ENCODE results near the gene KANSL2. TPM values are rescaled to one million over a fixed set of nuclear protein-coding genes. Genes with fewer than 3 reads are reported as not detected.

KANSL2 gene
- total and polyA plus RNA-seq, 2 of the 4 experiments (the other 2 are of a cell fraction), result 25.2 to 47.5 TPM

DNA sequence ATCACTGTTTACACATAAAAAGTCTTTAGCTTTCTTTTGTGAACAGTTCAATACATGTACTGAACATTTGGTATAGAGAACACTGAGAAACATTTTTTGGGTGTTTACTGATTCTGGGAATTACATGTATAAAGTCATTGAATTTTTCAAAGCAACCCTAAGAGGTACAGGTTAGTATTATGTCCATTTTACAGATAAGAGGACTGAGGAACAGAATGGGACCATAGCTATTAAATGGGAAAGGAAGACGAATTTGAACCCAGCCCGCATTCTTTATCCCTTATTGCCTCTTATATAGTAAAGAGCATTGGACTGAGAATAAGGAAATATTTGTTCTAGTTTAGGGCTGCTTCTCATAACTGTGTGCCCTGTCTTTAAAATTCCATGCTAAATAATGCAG, 889 bp upstream of the KANSL2 start:
- BruUV-seq (replicated peaks), result no TSS peak
- CTCF ChIA-PET, result interaction anchor here (0.7 to 0.8 kb wide), 3 partner anchors 9 to 54 kb away, joined by 3 read pairs; no protein-coding TSS in a partner anchor
- WGBS, 2 experiments (ENCODE audit: extremely low coverage in 2 of 2, insufficient read length in 1 of 2), result no CpG with 5 or more reads among the region's 2 CpGs

More for the DNA sequence above, 889 bp upstream of the KANSL2 start:
- Histone ChIP-seq H3K23ac (ENCODE audit: low read depth, low read length) (no peak overlapping the region), H4K5ac (ENCODE audit: low read depth, low read length) (no peak overlapping the region), H3K14ac (replicated peaks; ENCODE audit: low read depth, low read length) (no peak overlapping the region), H3K9me1 (ENCODE audit: insufficient read depth, low read length) (peaks cover 11% of the 10 kb centered on the region), H3K4me3 (ENCODE audit: insufficient read depth, low read depth, low read length) (no peak overlapping the region), H2BK20ac (ENCODE audit: low read depth, low read length) (no peak overlapping the region), H3K27ac (ENCODE audit: insufficient read depth, low read length) (no peak overlapping the region), H2AFZ (replicated peaks; ENCODE audit: low read length, poor library complexity) (no peak overlapping the region), H3K9me3 (ENCODE audit: control insufficient read depth, insufficient read depth, low read length) (no peaks in the 10 kb centered on the region), H3K4ac (ENCODE audit: low read depth, low read length) (no peak overlapping the region), H3K4me2 (ENCODE audit: low read depth, low read length) (no peak overlapping the region), H2BK15ac (ENCODE audit: low read depth, low read length) (no peak overlapping the region), H3K18ac (ENCODE audit: low read depth, low read length) (no peak overlapping the region), H3K56ac (ENCODE audit: extremely low read depth, insufficient read depth, low read length) (no peak overlapping the region), H4K8ac (ENCODE audit: low read depth in 2 of 2, low read length in 2 of 2) (no peak overlapping the region), H3K9ac (ENCODE audit: low read depth, low read length) (no peak overlapping the region), H2AK5ac (ENCODE audit: low read depth, low read length) (no peak overlapping the region), H3K79me1 (ENCODE audit: low read depth in 1 of 2, low read length in 2 of 2) (peaks cover 16 to 30% of the 10 kb centered on the region in 2 experiments; a peak in 3 of 4 replicates), H2BK120ac (ENCODE audit: low read depth, low read length) (no peak overlapping the region), H3K36me3 (ENCODE audit: control insufficient read depth, insufficient read depth, low read length) (peaks cover 13% of the 10 kb centered on the region), H2AK9ac (replicated peaks; ENCODE audit: low read depth, low read length, poor library complexity) (no peak overlapping the region), H4K20me1 (ENCODE audit: insufficient read depth, low read length) (peaks cover 36% of the 10 kb centered on the region), H4K91ac (ENCODE audit: insufficient read depth, low read depth, low read length) (no peak overlapping the region), H2BK5ac (ENCODE audit: low read depth, low read length, poor library complexity, severe bottlenecking) (no peak overlapping the region), H3K27me3 (ENCODE audit: control insufficient read depth, insufficient read depth, low read length) (no peaks in the 10 kb centered on the region), H3K4me1 (ENCODE audit: control insufficient read depth, insufficient read depth, low read length) (peaks cover 4% of the 10 kb centered on the region)
- TF ChIP-seq RAD21 (IDR thresholded peaks at IDR 0.05; ENCODE audit: low read length) (no peak), RCOR1 (IDR thresholded peaks at IDR 0.05; ENCODE audit: insufficient replicate concordance, low read length) (no peak), CHD1 (IDR thresholded peaks at IDR 0.05; ENCODE audit: low read depth, low read length) (no peak), MAFK (IDR thresholded peaks at IDR 0.05; ENCODE audit: low read depth, low read length) (no peak), NFE2L2 (IDR thresholded peaks at IDR 0.05; ENCODE audit: low read depth, low read length) (no peak), ELK1 (IDR thresholded peaks at IDR 0.05; ENCODE audit: borderline replicate concordance, low read depth, low read length) (no peak), RFX5 (IDR thresholded peaks at IDR 0.05; ENCODE audit: low read depth, low read length) (no peak), MAZ (IDR thresholded peaks at IDR 0.05; ENCODE audit: borderline replicate concordance, low read depth, low read length) (no peak), CTCF (conservative IDR thresholded peaks at IDR 0.05; ENCODE audit: low read depth, low read length) (no peak), BHLHE40 (IDR thresholded peaks at IDR 0.05; ENCODE audit: low read depth, low read length) (no peak), SMC3 (IDR thresholded peaks at IDR 0.05; ENCODE audit: low read depth, low read length) (no peak), POLR2A (IDR thresholded peaks at IDR 0.05; ENCODE audit: low read depth, low read length) (no peak)
- TF ChIP-seq, protein P1, sequence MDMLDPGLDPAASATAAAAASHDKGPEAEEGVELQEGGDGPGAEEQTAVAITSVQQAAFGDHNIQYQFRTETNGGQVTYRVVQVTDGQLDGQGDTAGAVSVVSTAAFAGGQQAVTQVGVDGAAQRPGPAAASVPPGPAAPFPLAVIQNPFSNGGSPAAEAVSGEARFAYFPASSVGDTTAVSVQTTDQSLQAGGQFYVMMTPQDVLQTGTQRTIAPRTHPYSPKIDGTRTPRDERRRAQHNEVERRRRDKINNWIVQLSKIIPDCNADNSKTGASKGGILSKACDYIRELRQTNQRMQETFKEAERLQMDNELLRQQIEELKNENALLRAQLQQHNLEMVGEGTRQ (IDR thresholded peaks at IDR 0.05; ENCODE audit: low read depth, low read length), result no peak
- dilution Hi-C loops (cut with HindIII; ENCODE audit: low sequenced_read_pairs, unreplicated experiment), result no loop called here
- POLR2A ChIA-PET (ENCODE audit: unreplicated experiment), result interaction anchor here (0.6 to 1.0 kb wide), 2 partner anchors 9 to 124 kb away, joined by 3 to 17 read pairs; no protein-coding TSS in a partner anchor
- in situ Hi-C loops (cut with MboI; ENCODE audit: low sequenced_read_pairs), result no loop called here
- DNase-seq (no peak), ATAC-seq (ENCODE audit: low read depth) (no peak)
- intact Hi-C loops (cut with micrococcal nuclease), result loop anchor here (5.0 kb wide), 1 partner anchor 114 kb away; no protein-coding TSS in a partner anchor

Measured in IMR-90 (cell line).